PC-3 (cell line): ENCODE data around the gene CTSZ. TPM values are rescaled to one million over a fixed set of nuclear protein-coding genes. Genes with fewer than 3 reads are reported as not detected.

ENCODE experiments used
- ATAC-seq: fragments of 200-7000 bp; cut with Tn5 transposase; 2 replicates; pipeline ENCODE4 v1.9.1; 2020; ENCODE audit warnings: mild to moderate bottlenecking, moderate library complexity
- BruUV-seq: library from RNA; stranded (reverse); fragments of 400-500 nt; replicated peaks from 2 replicates; lab custom pipeline; 2021; lab: Mats Ljungman, UMichigan
- CTCF ChIA-PET: fragments of 300-600 bp; sonication (Branson Sonifier 250); formaldehyde crosslinking; loops from one replicate; lab custom pipeline; 2022; ENCODE audit warnings: antibody characterized with exemption; lab: Charles Lee
- POLR2A ChIA-PET: fragments of 300-600 bp; sonication (Branson Sonifier 250); formaldehyde crosslinking; loops from one replicate; lab custom pipeline; 2022; ENCODE audit warnings: antibody characterized with exemption; ENCODE audit not compliant: unreplicated experiment; lab: Charles Lee
- DNase-seq: peaks from one replicate; pipeline ENCODE4 v3.0.0-alpha.2; 2015
- H2AFZ ChIP-seq: fragments of 300-600 bp; sonication (generic); 2 replicates; pipeline ENCODE4 v1.6.0; 2016; ENCODE audit warnings: antibody characterized with exemption, low read length
- H3F3A ChIP-seq: fragments of 300-600 bp; sonication (generic); one replicate; pipeline ENCODE4 v1.6.0; 2017; ENCODE audit warnings: antibody characterized with exemption, low read length, control low read depth, mild to moderate bottlenecking; ENCODE audit not compliant: unreplicated experiment
- H3K27ac ChIP-seq: fragments of 300-600 bp; sonication (generic); 2 replicates; pipeline ENCODE4 v1.5.1; 2016; ENCODE audit warnings: mild to moderate bottlenecking, low read length
- H3K27me3 ChIP-seq: fragments of 300-600 bp; sonication (generic); 2 replicates; pipeline ENCODE4 v1.6.1; 2016; ENCODE audit warnings: low read length, mixed read lengths
- H3K36me3 ChIP-seq: fragments of 300-600 bp; sonication (generic); 2 replicates; pipeline ENCODE4 v1.6.1; 2016; ENCODE audit warnings: low read depth, mixed run types, low read length, mixed read lengths
- H3K4me1 ChIP-seq: fragments of 300-600 bp; sonication (generic); 2 replicates; pipeline ENCODE4 v1.5.1; 2016; ENCODE audit warnings: low read length; ENCODE audit not compliant: insufficient read depth
- H3K4me2 ChIP-seq: fragments of 300-600 bp; sonication (generic); 2 replicates; pipeline ENCODE4 v1.6.0; 2016; ENCODE audit warnings: low read length
- H3K4me3 ChIP-seq: fragments of 300-600 bp; sonication (generic); 2 replicates; pipeline ENCODE4 v1.5.1; 2016; ENCODE audit warnings: mild to moderate bottlenecking, low read length, mixed read lengths
- H3K79me2 ChIP-seq: fragments of 300-600 bp; sonication (generic); 2 replicates; pipeline ENCODE4 v1.6.1; 2017; ENCODE audit warnings: low read length, mixed read lengths
- H3K9ac ChIP-seq: fragments of 300-600 bp; sonication (generic); 2 replicates; pipeline ENCODE4 v1.6.0; 2016; ENCODE audit warnings: mild to moderate bottlenecking, low read length
- H3K9me2 ChIP-seq: fragments of 300-600 bp; sonication (generic); replicated peaks from 2 replicates; pipeline ENCODE4 v1.6.1; 2016; ENCODE audit warnings: mixed run types, low read length, mixed read lengths
- H3K9me3 ChIP-seq: fragments of 300-600 bp; sonication (generic); 2 replicates; pipeline ENCODE4 v1.6.1; 2016; ENCODE audit warnings: low read length, mixed read lengths
- H4K20me1 ChIP-seq: fragments of 300-600 bp; sonication (generic); 2 replicates; pipeline ENCODE4 v1.6.1; 2016; ENCODE audit warnings: low read length, mixed read lengths
- EZH2 ChIP-seq: fragments of 300-600 bp; sonication (generic); IDR thresholded peaks from one replicate; pipeline ENCODE4 v1.6.1; 2017; ENCODE audit warnings: antibody characterized with exemption, mild to moderate bottlenecking, low read length; ENCODE audit not compliant: unreplicated experiment
- EZH2phosphoT487 ChIP-seq: fragments of 300-600 bp; sonication (generic); IDR thresholded peaks from 2 replicates; pipeline ENCODE4 v1.6.1; 2018; ENCODE audit warnings: mild to moderate bottlenecking, antibody characterized with exemption, low read length, borderline replicate concordance
- intact Hi-C: fragments of 100-400 bp; cut with micrococcal nuclease; formaldehyde crosslinking; loops from 2 replicates; pipeline ENCODE4 v1.9.0; 2023
- total RNA-seq: library from RNA; depleted of rRNA; stranded (reverse); fragments of >200 nt; gene quantifications from 2 replicates; pipeline ENCODE4 v1.2.3, GENCODE V29; 2014
- TF ChIP-seq, protein P1 (sequence below): fragments of 300-600 bp; sonication (generic); conservative IDR thresholded peaks from 2 replicates; pipeline ENCODE4 v1.5.1; 2017; ENCODE audit warnings: antibody characterized with exemption, low read depth, mild to moderate bottlenecking, low read length

The CTSZ gene
- total RNA-seq, 1 experiment from 2014 or later, result 191 TPM

DNA sequence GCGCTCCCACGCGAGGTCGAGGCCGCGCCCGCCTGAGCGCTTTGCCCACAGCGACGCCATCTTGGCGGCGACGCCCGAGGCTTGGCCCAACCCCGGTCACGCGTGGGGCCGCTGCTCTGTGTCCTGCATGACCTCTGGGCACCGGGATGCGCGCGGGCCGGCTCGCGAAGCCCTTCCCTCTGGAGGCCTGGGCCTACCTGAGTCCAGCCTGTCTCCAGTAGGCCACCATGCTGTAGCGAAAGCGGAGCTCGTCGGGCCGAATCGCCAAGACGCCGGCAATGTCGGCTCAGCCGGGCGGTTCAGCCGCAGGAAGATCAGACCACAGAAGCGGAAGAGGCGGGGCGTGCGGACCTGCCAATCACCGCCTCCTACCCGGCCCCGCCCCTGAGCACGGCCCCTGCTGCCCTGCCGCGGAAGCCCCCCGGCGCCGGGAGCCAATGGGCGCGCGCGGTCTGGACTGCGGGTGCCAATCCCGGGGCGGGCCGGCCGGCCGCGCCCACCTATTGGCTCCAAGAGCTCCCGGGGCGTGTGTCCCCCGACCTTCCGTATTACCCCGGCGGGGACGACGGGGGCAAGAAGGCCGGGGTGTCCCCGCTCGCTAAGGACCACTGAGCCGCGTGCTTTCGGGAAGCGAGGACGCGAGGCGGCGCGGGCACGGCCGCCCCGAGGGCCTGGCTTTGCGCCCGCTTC lies 25.1 kb upstream of the CTSZ start, which contains the start of gene ATP5F1E:
Gene ATP5F1E, minus strand, starts transcription at position 313 of the 690 bp plus-strand sequence. Its CDS starts 84 bp downstream, at position 229.
- TF ChIP-seq EZH2 (no peak), EZH2phosphoT487 (no peak)
- TF ChIP-seq, protein P1, sequence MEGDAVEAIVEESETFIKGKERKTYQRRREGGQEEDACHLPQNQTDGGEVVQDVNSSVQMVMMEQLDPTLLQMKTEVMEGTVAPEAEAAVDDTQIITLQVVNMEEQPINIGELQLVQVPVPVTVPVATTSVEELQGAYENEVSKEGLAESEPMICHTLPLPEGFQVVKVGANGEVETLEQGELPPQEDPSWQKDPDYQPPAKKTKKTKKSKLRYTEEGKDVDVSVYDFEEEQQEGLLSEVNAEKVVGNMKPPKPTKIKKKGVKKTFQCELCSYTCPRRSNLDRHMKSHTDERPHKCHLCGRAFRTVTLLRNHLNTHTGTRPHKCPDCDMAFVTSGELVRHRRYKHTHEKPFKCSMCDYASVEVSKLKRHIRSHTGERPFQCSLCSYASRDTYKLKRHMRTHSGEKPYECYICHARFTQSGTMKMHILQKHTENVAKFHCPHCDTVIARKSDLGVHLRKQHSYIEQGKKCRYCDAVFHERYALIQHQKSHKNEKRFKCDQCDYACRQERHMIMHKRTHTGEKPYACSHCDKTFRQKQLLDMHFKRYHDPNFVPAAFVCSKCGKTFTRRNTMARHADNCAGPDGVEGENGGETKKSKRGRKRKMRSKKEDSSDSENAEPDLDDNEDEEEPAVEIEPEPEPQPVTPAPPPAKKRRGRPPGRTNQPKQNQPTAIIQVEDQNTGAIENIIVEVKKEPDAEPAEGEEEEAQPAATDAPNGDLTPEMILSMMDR, result no peak
- Histone ChIP-seq H3K9me2 (no peaks in the 10 kb centered on the region), H3K4me2 (peak within 1 kb of the TSS; percentile 86), H3K4me1 (peaks cover 54% of the 10 kb centered on the region), H3K36me3 (peaks cover 65% of the 10 kb centered on the region), H3K9ac (peak within 1 kb of the TSS; percentile 95), H3K27ac (peak within 1 kb of the TSS; percentile 68), H3K79me2 (peaks cover 82% of the 10 kb centered on the region), H3K27me3 (no peaks in the 10 kb centered on the region), H3K9me3 (no peaks in the 10 kb centered on the region), H3K4me3 (peak within 1 kb of the TSS; percentile 77), H3F3A (no peaks in the 10 kb centered on the region), H2AFZ (peak within 1 kb of the TSS; percentile 78), H4K20me1 (peaks cover 39% of the 10 kb centered on the region)
- no TSS peak for BruUV-seq
- POLR2A ChIA-PET, result interaction anchor here (0.6 to 1.0 kb wide), 6 partner anchors 10 to 1339 kb away, joined by 3 to 16 read pairs (median 4); partner anchors contain the start of gene PRELID3B
- CTCF ChIA-PET, result interaction anchor here (0.6 to 0.9 kb wide), 4 partner anchors 15 to 189 kb away, joined by 3 to 11 read pairs (median 4); no protein-coding TSS in a partner anchor
- DNase-seq (peak; percentile 98), ATAC-seq (peak; percentile 91)
- intact Hi-C loops, result loop anchor here (1.0 to 5.0 kb wide), 3 partner anchors 10 to 140 kb away; partner anchors contain the start of gene PRELID3B

DNA sequence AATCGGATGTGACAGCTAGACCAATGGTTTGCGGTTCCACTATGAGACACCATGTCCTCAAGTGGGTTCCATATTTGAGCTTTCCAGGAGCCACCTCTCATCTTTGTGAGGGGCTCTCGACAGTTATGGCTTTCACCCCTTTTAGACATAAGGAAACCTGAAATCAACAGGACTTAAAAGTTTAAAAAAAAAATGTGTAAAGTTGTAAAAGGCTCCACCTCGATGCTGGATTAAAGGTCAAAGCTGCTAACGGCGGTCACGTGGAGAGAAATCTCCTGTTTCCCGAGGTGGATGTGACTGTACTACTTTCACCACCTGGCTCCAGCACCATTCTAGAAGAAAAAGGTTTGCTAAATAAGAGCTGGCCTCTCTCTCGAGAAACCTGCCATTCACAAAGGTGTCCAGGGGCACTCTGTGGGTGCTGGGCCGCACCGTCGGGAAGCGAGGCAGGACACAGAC lies 24.5 kb upstream of the CTSZ start:
- no peaks in the 10 kb centered on the region for H3K9me2 ChIP-seq
- ChIA-PET CTCF (interaction anchor here (0.9 kb wide), 1 partner anchor 161 kb away, joined by 5 read pairs; no protein-coding TSS in a partner anchor), POLR2A (no interaction called here)
- peaks cover 65% of the 10 kb centered on the region for H3K36me3 ChIP-seq
- H3F3A ChIP-seq, result no peaks in the 10 kb centered on the region
- H3K4me1 ChIP-seq, result peaks cover 54% of the 10 kb centered on the region
- H3K4me3 ChIP-seq, result peak overlapping the region; percentile 77
- H3K9me3 ChIP-seq, result no peaks in the 10 kb centered on the region
- no TSS peak for BruUV-seq
- peak overlapping the region; percentile 78 for H2AFZ ChIP-seq
- H3K27ac ChIP-seq, result peak overlapping the region; percentile 67
- H3K79me2 ChIP-seq, result peaks cover 82% of the 10 kb centered on the region
- intact Hi-C loops, result loop anchor here (1.0 to 5.0 kb wide), 3 partner anchors 11 to 139 kb away; partner anchors contain the start of gene PRELID3B
- H3K9ac ChIP-seq, result peak overlapping the region; percentile 95
- peaks cover 43% of the 10 kb centered on the region for H4K20me1 ChIP-seq
- H3K4me2 ChIP-seq, result peak overlapping the region; percentile 86
- peak; percentile 8 for DNase-seq
- TF ChIP-seq, protein P1, result no peak
- no peak for TF ChIP-seq EZH2phosphoT487
- no peak for TF ChIP-seq EZH2
- ATAC-seq, result no peak
- H3K27me3 ChIP-seq, result no peaks in the 10 kb centered on the region
